GM19438 (cell line): ENCODE measurements around the gene TMC5.

Experiments
- ATAC-seq: cut with Tn5 transposase; IDR thresholded peaks from one replicate; pipeline ENCODE4 v1.9.1; 2021; ENCODE audit warnings: low read depth; ENCODE audit not compliant: unreplicated experiment

TMC5 gene

DNA sequence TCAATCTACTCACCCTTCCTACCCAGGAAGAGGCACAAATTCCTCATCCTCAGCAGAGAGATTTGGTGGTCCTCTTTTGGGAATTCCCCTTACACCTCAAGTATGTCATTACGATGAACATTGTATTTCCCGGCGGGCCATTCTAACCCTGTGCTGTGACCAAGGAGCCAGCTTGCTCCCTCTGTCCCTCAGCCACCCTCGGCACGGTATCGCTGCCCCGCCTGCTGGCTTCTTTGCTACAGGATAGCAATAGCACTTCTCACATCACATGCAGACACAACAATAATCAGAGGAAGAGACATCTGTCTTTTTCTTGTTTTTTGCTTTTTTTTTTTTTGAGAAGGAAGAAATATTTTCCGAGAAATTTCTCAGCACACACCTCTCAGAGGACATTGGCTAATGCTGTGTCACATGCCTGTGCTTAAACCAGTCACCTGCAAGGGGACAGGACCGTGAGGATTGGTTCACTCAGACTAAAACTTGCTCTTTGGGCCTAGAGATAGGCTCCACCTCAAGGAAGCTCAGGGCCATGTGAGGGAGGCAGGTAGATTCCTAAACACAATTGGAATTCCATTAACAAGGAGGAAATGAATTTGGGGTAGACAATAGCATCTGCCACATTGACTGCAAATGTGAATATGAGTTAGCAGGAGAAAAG is 41.2 kb downstream of the TMC5 start:
- ATAC-seq, result no peak

GRCh38 chr16:19460397-19460796 is 42.7 kb downstream of the TMC5 start:
- no peak for ATAC-seq

GRCh38 chr16:19463468-19464315 is 46.0 kb downstream of the TMC5 start:
- no peak for ATAC-seq

GRCh38 chr16:19468300-19468699 is 50.6 kb downstream of the TMC5 start:
- ATAC-seq, result no peak

DNA sequence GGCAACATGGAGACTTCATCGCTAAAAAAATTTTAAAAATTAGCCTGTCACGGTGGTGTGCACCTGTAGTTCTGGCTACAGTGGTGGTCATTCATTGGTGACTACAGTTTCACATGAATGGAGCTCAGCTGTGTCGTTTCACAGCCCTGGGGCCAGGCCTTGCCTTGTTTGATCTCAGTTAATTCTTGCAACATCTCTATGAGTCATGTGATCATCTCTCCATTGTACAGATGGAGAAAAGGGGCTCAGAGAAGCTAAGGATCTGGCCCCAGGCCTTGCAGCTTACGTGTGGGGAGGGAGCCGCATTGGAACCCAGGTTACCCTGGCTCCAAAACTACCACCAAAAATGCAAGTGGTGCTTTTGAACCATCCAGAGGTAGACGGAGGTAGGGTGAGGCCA is 54.8 kb downstream of the TMC5 start:
- ATAC-seq, result no peak

GRCh38 chr16:19474617-19475016 is 56.9 kb downstream of the TMC5 start:
- ATAC-seq, result no peak

DNA sequence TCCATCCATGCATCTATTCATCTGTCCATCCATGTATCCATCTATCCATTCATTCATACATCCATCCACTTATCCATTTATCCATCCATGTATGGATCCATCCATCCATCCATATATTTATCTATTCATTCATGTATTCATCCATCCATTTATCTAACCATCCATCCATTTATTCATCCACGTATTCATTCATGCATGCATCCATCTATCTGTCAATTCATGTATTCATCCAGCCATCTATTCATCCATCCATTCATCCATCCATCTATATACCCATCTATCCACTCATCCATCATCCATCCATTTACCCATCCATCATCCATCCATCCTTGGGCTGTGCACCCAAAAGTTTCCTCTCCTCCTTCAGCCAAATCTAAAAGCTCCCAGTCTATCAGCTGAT is 60.8 kb downstream of the TMC5 start:
- no peak for ATAC-seq

GRCh38 chr16:19479302-19479721 is 61.6 kb downstream of the TMC5 start:
- no peak for ATAC-seq

DNA sequence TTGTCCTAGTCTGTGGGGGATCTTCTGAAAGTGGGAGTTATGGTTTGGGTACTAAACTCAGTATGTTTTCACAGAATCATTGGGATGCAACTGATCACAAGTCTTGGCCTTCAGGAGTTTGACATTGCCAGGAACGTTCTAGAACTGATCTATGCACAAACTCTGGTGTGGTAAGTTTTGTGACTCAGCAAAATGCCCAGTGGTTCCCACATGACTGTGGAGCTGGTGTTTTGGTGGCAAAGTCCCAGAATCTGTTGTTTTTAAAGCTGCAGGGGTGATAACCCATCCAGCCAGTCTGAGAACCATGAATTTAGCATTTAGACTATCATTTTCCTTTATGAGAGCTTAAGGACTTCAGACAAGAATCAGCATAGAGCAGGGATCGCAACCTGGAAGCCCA is 63.6 kb downstream of the TMC5 start:
- no peak for ATAC-seq

- no peak for ATAC-seq
Measured at GRCh38 chr16:19481769-19482168, 64.1 kb downstream of the TMC5 start.

DNA sequence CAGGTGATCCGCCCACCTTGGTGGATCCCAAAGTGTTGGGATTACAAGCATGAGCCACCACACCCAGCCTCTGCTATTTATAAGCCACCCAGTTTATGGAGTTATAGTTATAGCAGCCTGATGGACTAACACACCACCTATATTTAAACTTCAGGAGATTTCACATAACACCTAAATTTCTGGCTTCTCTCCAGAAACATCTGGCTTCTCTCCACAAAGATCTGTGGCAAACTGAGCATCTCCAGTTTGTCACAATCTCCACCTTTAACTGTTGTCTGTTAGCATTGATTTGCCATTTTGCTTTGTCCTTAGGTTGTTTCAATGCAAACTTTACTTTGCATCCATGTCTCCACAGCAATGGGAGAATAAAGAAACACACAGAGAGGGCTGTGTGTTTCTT is 64.6 kb downstream of the TMC5 start:
- ATAC-seq, result no peak

DNA sequence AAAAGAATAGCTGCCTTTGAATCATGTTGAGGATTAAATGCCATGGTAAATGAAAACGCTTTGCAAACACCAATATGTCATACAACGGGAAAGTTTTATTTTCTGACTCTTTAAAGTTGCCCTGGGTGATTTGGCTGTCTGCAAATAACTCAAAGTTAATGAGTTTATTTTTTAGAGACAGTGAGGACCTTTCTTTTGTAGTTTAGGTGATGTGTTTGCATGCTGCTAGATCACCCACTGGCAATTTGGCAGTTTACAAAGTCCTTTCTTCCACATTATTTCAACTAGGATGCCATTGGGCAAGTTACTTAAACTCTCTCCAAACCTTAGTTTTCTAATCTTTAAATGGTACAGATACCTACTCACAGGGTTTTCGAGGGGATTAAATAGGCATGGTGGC is 66.4 kb downstream of the TMC5 start:
- ATAC-seq, result no peak

GRCh38 chr16:19485611-19486010 is 67.9 kb downstream of the TMC5 start:
- ATAC-seq, result no peak

DNA sequence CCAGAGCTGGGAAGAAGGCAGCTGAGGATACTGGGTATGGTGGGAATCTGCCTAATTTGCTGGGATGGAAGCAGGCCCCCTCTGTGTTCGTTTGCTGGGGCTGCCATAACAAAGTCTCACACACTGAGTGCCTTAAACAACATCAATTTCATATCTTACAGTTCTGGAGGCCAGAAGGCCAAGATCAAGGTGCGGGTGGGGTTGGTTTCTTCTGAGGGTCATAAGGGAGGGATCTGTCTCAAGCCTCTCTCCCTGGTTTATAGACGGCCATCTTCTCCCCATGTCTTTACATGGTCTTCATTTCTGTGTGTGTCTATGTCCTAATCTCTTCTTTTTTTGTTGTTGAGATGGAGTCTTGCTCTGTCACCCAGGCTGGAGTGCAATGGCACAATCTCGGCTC is 68.4 kb downstream of the TMC5 start:
- ATAC-seq, result no peak

DNA sequence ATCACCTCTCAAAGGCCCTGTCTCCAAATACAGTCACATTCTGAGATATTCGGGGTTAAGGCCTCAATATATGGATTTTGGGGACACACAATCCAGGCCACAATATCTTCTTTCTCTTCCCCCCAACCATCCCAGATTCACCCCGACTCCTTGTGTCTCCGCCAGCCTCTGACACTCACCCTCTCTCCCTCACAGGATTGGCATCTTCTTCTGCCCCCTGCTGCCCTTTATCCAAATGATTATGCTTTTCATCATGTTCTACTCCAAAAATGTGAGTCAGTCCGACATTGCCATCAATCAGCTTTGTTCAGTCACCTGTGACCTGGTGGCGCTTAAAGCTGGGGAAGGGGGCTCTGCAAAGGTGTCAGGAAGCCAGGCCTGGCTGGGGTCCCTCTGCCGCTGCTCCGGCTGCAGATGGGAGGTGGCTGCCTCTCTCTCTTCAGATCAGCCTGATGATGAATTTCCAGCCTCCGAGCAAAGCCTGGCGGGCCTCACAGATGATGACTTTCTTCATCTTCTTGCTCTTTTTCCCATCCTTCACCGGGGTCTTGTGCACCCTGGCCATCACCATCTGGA is 69.2 kb downstream of the TMC5 start:
- ATAC-seq, result no peak

DNA sequence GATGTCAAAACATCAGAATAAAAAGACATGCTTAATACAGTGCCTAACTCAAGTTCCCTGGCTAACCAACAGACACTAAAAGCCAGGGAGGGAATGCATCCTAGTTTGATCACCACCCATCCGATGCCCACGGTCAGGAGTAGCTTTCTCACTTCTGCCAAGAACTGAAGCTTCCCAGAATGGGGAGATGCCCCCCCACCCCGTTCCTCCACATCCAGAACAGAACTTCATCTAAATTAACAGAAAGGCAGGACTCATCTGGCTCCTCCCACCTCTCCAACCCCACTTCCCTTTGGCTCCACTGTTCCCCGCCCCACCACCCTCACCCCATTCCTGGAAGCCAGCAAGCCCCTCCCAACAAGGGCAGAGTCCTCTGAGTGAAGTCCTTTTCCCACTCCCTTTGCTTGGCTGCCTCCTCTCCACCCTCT is 70.5 kb downstream of the TMC5 start:
- no peak for ATAC-seq

- no peak for ATAC-seq
Measured at GRCh38 chr16:19490619-19491018, 72.9 kb downstream of the TMC5 start.

GRCh38 chr16:19497176-19497575 is 79.5 kb downstream of the TMC5 start:
- ATAC-seq, result no peak

DNA sequence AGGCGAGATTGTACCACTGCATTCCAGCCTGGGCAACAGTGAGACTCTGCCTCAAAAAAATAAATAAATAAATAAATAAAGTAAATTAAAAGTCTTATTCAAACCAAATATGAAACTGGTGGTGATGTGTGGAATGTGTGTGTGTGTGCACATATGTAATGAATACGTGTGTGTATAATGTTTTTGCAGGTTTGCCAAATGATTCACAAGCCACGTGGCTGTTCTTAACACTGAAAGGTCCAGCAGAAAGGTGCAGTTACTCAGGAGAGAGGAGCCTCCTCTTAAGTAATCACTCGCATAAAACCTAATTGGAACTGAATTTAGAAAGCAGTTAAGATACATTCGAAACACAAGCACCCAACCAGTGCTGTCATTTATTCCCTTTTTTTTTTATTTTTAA is 81.3 kb downstream of the TMC5 start:
- no peak for ATAC-seq

GRCh38 chr16:19499481-19499880 is 81.8 kb downstream of the TMC5 start:
- ATAC-seq, result no peak

DNA sequence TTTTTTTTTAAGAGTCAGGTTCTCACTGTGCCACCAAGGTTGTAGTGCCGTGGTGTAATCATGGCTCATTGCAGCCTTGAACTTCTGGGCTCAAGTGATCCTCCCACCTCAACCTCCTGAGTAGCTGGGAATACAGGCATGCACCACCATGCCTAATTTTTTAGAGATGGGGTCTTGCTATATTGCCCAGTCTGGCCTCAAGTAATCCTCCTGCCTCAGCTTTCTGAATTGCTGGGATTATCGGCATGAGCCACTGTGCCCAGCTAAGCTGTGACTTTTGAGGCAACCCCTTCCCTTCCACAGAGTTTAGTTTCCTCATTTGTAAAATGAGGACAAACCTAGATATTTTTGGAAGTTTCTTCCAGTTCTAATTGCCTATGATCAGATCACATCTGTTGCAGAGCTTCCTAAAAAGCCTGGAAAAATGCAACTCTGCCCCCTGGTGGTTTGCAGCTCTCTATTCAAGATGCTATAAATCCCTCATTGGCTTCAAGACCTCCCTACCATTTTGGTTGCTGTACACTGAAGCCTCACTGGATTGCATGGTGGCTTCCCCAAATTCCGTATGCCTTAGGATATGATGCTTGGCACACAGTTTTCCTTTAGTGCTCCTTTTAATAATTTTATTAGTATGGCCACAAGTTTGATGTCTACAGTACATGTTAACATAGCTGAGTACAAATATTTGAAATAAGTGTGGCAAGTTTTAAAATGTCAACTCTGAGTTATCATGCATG is 84.9 kb downstream of the TMC5 start:
- no peak for ATAC-seq
